ENCODE results near the gene GALNT10.

- TF ChIP-seq CTCF (IDR thresholded peaks at IDR 0.05): no peak
- no peak for TF ChIP-seq GABPA (IDR thresholded peaks at IDR 0.05; ENCODE audit: low read depth)
- no peak for TF ChIP-seq SMC3 (IDR thresholded peaks at IDR 0.05; ENCODE audit: low read depth, low read length)
- no peak for TF ChIP-seq RCOR1 (IDR thresholded peaks at IDR 0.05; ENCODE audit: low read length)
- TF ChIP-seq MEF2A (IDR thresholded peaks at IDR 0.05; ENCODE audit: borderline replicate concordance, low read depth): no peak
- no peak for TF ChIP-seq NRF1 (IDR thresholded peaks at IDR 0.05; ENCODE audit: low read depth, low read length)
- no peak for TF ChIP-seq ZBTB33 (IDR thresholded peaks at IDR 0.05; ENCODE audit: borderline replicate concordance, low read depth)
- TF ChIP-seq TAF1 (IDR thresholded peaks at IDR 0.05; ENCODE audit: borderline replicate concordance, low read depth, low read length): no peak
- no peak for TF ChIP-seq POLR2AphosphoS5 (IDR thresholded peaks at IDR 0.05; ENCODE audit: low read depth, low read length)
- TF ChIP-seq EP300 (IDR thresholded peaks at IDR 0.05; ENCODE audit: borderline replicate concordance in 1 of 2, low read depth in 1 of 2, low read length in 1 of 2): no peak
- no peak for TF ChIP-seq NFIC (IDR thresholded peaks at IDR 0.05; ENCODE audit: borderline replicate concordance)
- no peak for TF ChIP-seq RXRA (IDR thresholded peaks at IDR 0.05; ENCODE audit: borderline replicate concordance, low read depth)
- no peak for TF ChIP-seq ELF1 (IDR thresholded peaks at IDR 0.05)
- TF ChIP-seq GATA2 (CRISPR knock-in tag; IDR thresholded peaks at IDR 0.05): no peak
These were observed 53.9 kb downstream of the GALNT10 start for GRCh38 chr5:154244476-154244875.
